Thymus (tissue), 11 donors: ENCODE data around the gene GPD1. TPM values are rescaled to one million over a fixed set of nuclear protein-coding genes. Genes with fewer than 3 reads are reported as not detected.
A peak's percentile ranks its signal among the peaks of the same experiment; 100 is the strongest.

Experiments used
- DNase-seq, 9 donors: peaks; one replicate each; pipeline ENCODE4 v3.0.0-alpha.2; 2013; ENCODE audit warnings: low spot score in 9 of 9, low read depth in 6 of 9, missing footprints in 1 of 9
- H3K27ac ChIP-seq, 2 donors: one replicate each; pipeline ENCODE4 v1.5.1; 2013; ENCODE audit warnings: control low read depth in 1 of 2, low read depth in 1 of 2, low read length in 1 of 2, mild to moderate bottlenecking in 1 of 2, moderate library complexity in 1 of 2
- H3K27me3 ChIP-seq, 2 donors: one replicate each; pipeline ENCODE4 v1.5.1; 2013; ENCODE audit warnings: low read length in 1 of 2; ENCODE audit not compliant: control insufficient read depth in 2 of 2, insufficient read depth in 1 of 2
- H3K36me3 ChIP-seq, 2 donors: one replicate each; pipeline ENCODE4 v1.5.1; 2013; ENCODE audit warnings: low read length in 1 of 2, mild to moderate bottlenecking in 1 of 2, moderate library complexity in 1 of 2; ENCODE audit not compliant: control insufficient read depth in 2 of 2, insufficient read depth in 2 of 2
- H3K4me1 ChIP-seq, 2 donors: one replicate each; pipeline ENCODE4 v1.5.1; 2013; ENCODE audit warnings: low read length in 2 of 2; ENCODE audit not compliant: control insufficient read depth in 2 of 2, insufficient read depth in 2 of 2
- H3K4me3 ChIP-seq, 2 donors: one replicate each; pipeline ENCODE4 v1.5.1; 2013; ENCODE audit warnings: low read length in 2 of 2, control low read depth in 1 of 2, mild to moderate bottlenecking in 1 of 2
- H3K9me3 ChIP-seq, 2 donors: one replicate each; pipeline ENCODE4 v1.5.1; 2013; ENCODE audit warnings: low read length in 1 of 2, mild to moderate bottlenecking in 1 of 2; ENCODE audit not compliant: control insufficient read depth in 2 of 2, insufficient read depth in 1 of 2
- WGBS: extraction: QIAGEN DNeasy Blood & Tissue Kit; methylation state at CpG from one replicate; pipeline ENCODE4 v1.1.7; 2013; 5-methylcytosine and 5-hydroxymethylcytosine counted together
- polyA plus RNA-seq: library from polyadenylated mRNA; stranded (reverse); fragments of 200-250 nt; gene quantifications from one replicate; pipeline ENCODE4 v1.2.3, GENCODE V29; 2013
- total RNA-seq: library from RNA; stranded (reverse); fragments of 120-200 nt; gene quantifications from one replicate; pipeline ENCODE4 v1.2.4, GENCODE V29; 2013
- donor health status: healthy.

The GPD1 gene
- total and polyA plus RNA-seq, 2 donors, result 0.38 to 1.0 TPM

DNA sequence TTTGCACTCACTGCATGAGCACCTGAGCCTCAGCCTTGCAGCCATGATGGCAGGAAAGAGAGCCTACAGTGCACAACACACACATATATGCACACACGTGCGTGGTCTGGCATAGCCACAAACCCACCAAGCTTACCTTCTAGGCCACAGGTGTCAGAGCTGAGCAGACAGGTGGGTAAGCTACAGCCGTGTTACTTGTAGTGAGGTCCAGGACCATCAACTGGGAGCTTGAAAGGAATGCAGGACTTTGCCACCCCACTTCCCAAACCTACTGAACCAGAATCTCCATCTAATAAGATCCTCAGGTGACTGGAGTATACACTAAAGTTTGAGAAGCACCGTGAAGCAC, 43.7 kb upstream of the GPD1 start:
- H3K27ac ChIP-seq, result peak overlapping the region; percentile 71 to 87
- H3K9me3 ChIP-seq, result peaks cover 0 to 6% of the 10 kb centered on the region in 2 donors
- no peak overlapping the region for H3K4me3 ChIP-seq
- DNase-seq, result no peak
- 29% methylated on average over 4 of the region's 4 CpGs for WGBS
- H3K27me3 ChIP-seq, result peaks cover 13 to 35% of the 10 kb centered on the region in 2 donors
- peaks cover 46 to 85% of the 10 kb centered on the region in 2 donors for H3K4me1 ChIP-seq
- H3K36me3 ChIP-seq, result no peaks in the 10 kb centered on the region

DNA sequence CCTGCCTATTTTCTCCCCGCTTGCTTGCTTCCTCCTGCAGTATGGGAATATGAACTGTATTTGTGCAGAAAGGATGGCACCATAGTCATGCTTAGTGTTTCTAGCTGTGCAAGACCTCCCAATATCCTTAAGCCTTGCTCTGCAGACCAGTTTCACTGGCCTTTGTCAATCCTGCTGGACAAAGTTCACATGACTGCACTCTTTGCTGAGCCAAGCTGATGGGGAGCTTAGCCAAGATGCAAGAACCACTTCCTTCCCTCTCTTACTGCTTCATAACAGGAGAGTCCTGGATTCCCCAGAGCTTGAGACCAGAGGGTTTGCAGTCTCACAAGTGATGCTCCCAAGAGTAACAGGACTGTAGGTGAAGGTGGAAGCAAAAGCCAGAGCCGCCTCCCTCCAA, 42.6 kb upstream of the GPD1 start:
- H3K27ac ChIP-seq, result no peak overlapping the region
- peaks cover 11 to 27% of the 10 kb centered on the region in 2 donors for H3K27me3 ChIP-seq
- peaks cover 0 to 2% of the 10 kb centered on the region in 2 donors for H3K9me3 ChIP-seq
- 99% methylated on average over 2 of the region's 2 CpGs for WGBS
- H3K36me3 ChIP-seq, result no peaks in the 10 kb centered on the region
- H3K4me1 ChIP-seq, result peaks cover 46 to 82% of the 10 kb centered on the region in 2 donors
- DNase-seq, result no peak
- no peak overlapping the region for H3K4me3 ChIP-seq

- H3K4me1 ChIP-seq, result peaks cover 43 to 72% of the 10 kb centered on the region in 2 donors
- H3K36me3 ChIP-seq, result no peaks in the 10 kb centered on the region
- H3K4me3 ChIP-seq, result no peak overlapping the region
- peaks cover 3 to 18% of the 10 kb centered on the region in 2 donors for H3K27me3 ChIP-seq
- no peaks in the 10 kb centered on the region for H3K9me3 ChIP-seq
- H3K27ac ChIP-seq, result peak overlapping the region in 1 of 2 donors; percentile 71
- 42% methylated on average over 6 of the region's 6 CpGs for WGBS
- DNase-seq, result peak in 4 of 9 donors; percentile 54 to 82 (median 60)
These were observed 41.7 kb upstream of the GPD1 start for GRCh38 chr12:50061946-50062686.

DNA sequence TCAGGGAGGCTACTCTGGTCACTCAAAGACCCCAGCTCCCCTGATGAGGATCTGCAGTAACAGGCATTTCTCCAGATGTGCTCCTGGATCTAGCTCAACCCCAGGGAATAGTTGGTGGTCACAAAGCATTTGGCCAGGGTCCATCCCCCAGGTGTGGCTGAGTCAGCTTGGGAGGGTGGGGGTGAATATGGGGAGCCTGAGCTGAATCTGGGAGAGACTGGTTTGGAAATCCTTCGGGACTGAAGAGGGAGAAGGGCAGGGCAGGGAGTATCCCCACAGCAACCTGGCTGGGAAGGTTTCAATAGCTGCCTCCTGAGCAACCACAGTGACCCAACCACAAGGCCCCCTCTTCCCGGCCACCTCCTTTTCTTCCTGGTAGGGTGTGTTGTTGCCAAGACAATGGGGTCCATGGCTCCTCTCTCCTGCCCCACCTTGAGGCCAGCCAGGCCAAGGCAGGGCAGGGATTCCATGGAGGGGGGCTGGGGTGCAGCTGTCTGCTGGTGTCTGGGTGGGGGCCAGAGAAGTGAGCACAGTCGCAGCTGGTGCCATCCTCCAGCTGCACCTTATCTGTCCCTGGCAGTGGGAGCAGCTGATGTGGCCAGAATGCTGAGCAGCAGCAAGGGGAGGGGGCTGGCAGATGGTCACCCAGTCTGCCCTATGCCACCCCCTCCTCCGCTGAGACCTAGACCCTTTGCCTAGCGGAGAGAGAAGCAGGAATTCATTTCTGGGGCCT, 40.9 kb upstream of the GPD1 start:
- Histone ChIP-seq H3K36me3 (no peaks in the 10 kb centered on the region), H3K9me3 (no peaks in the 10 kb centered on the region), H3K4me3 (no peak overlapping the region), H3K27me3 (peaks cover 3 to 11% of the 10 kb centered on the region in 2 donors), H3K27ac (peak overlapping the region in 1 of 2 donors; percentile 71), H3K4me1 (peaks cover 43 to 68% of the 10 kb centered on the region in 2 donors)
- DNase-seq, result peak in 3 of 9 donors; percentile 39 to 66 (median 46)
- WGBS, result 51% methylated on average over 5 of the region's 5 CpGs

- WGBS, result 95% methylated on average over 3 of the region's 3 CpGs
- H3K36me3 ChIP-seq, result no peaks in the 10 kb centered on the region
- no peak overlapping the region for H3K4me3 ChIP-seq
- H3K27me3 ChIP-seq, result peaks cover 0 to 6% of the 10 kb centered on the region in 2 donors
- peaks cover 28 to 42% of the 10 kb centered on the region in 2 donors for H3K4me1 ChIP-seq
- no peak for DNase-seq
- H3K9me3 ChIP-seq, result no peaks in the 10 kb centered on the region
- no peak overlapping the region for H3K27ac ChIP-seq
These were observed 38.0 kb upstream of the GPD1 start for GRCh38 chr12:50065726-50066310.

DNA sequence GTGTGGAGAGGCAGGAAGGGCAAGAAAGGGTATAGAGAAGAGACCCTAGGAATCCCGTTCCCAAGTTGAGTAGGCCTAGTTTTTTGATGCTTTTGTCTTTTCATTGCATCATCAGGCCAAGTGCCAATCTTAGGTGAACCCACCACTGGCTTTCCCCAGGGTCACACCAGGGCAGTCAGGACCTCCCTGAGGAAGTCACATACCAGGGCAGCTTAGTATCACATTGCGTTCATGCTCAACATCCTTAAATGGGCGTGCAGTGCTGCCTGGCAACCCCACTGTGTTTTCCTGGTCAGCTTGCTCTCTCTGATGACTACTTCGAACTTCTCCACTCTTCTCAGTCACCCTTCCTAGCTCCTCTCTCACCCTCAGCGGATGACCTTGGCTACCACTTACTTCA, 37.4 kb upstream of the GPD1 start:
- Histone ChIP-seq H3K4me1 (peaks cover 23 to 37% of the 10 kb centered on the region in 2 donors), H3K27ac (no peak overlapping the region), H3K4me3 (no peak overlapping the region), H3K9me3 (no peaks in the 10 kb centered on the region), H3K27me3 (peaks cover 0 to 7% of the 10 kb centered on the region in 2 donors), H3K36me3 (no peaks in the 10 kb centered on the region)
- DNase-seq, result no peak
- 91% methylated on average over 5 of the region's 5 CpGs for WGBS

DNA sequence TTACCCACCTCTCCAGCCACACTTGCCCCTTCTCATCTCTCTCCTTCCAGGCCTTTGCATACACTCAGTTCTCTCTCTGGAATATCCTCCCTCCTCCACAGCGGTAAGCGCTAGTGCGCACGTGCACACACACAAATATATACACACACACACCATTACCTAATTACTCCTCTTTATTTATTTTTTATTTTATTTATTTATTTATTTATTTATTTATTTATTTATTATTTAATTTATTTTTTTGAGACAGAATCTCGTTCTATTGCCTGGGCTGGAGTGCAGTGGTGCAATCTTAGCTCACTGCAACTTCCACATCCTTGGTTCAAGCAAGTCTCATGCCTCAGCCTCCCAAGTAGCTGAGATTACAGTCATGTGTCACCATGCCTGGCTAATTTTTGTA, 34.7 kb upstream of the GPD1 start:
- Histone ChIP-seq H3K4me1 (peaks cover 0 to 10% of the 10 kb centered on the region in 2 donors), H3K36me3 (peaks cover 0 to 4% of the 10 kb centered on the region in 2 donors), H3K27me3 (peaks cover 0 to 33% of the 10 kb centered on the region in 2 donors), H3K27ac (no peak overlapping the region), H3K4me3 (no peak overlapping the region), H3K9me3 (no peaks in the 10 kb centered on the region)
- no peak for DNase-seq
- WGBS, result 98% methylated on average over 5 of the region's 5 CpGs

- WGBS, result 97% methylated on average over 3 of the region's 3 CpGs
- Histone ChIP-seq H3K4me1 (peaks cover 0 to 6% of the 10 kb centered on the region in 2 donors), H3K9me3 (no peaks in the 10 kb centered on the region), H3K27me3 (peaks cover 0 to 33% of the 10 kb centered on the region in 2 donors), H3K4me3 (no peak overlapping the region), H3K36me3 (peaks cover 0 to 4% of the 10 kb centered on the region in 2 donors), H3K27ac (no peak overlapping the region)
- no peak for DNase-seq
These were observed 34.3 kb upstream of the GPD1 start for GRCh38 chr12:50069539-50069938.
